K562 (cell line): ENCODE data around the gene SEPTIN14. TPM values are rescaled to one million over a fixed set of nuclear protein-coding genes. Genes with fewer than 3 reads are reported as not detected.

Experiments used
- ATAC-seq: fragments of 200-7000 bp; cut with Tn5 transposase; 3 replicates; pipeline ENCODE4 v1.9.1; 2020; ENCODE audit warnings: moderate library complexity
- BruUV-seq: library from RNA; stranded (reverse); fragments of 400-500 nt; replicated peaks from 2 replicates; lab custom pipeline; 2021; lab: Mats Ljungman, UMichigan
- CTCF ChIA-PET: fragments of 300-600 bp; formaldehyde crosslinking; extraction: SDS; loops from one replicate; lab custom pipeline; 2021; ENCODE audit warnings: low intra/inter-chr PET ratio; lab: Yijun Ruan, JAX
- POLR2A ChIA-PET: fragments of 300-600, 350-650 bp; sonication (Branson Sonifier 250); formaldehyde crosslinking; extraction: SDS; loops from one replicate; lab custom pipeline; 2021; ENCODE audit warnings: antibody characterized with exemption, inconsistent platforms; lab: Yijun Ruan, JAX
- DNase-seq, 4 experiments: peaks; one replicate each; pipeline versions ENCODE4 v3.0.0 to v3.0.0-alpha.2; 2011 to 2018; ENCODE audit warnings: low spot score in 3 of 4, mixed read lengths in 3 of 4; ENCODE audit errors: extremely low read depth in 1 of 4
- FAIRE-seq: peaks from 2 replicates; lab custom pipeline; 2011; peaks lifted over from hg19 to GRCh38; lab: Jason Lieb, UNC
- H2AFZ ChIP-seq: 2 replicates; pipeline ENCODE4 v1.6.0; 2011; ENCODE audit warnings: low read depth, low read length, control low read depth, inconsistent platforms
- H3K27ac ChIP-seq: fragments of 200-600 bp; 3 replicates; pipeline ENCODE4 v1.8.0; 2011; ENCODE audit warnings: low read depth, mild to moderate bottlenecking, control low read depth, inconsistent platforms, low read length, moderate library complexity, mixed read lengths; ENCODE audit errors: extremely low read depth
- H3K27me3 ChIP-seq, 2 experiments: fragments of 300-600 bp in 1 of 2; 2 replicates in 1 of 2; 3 replicates in 1 of 2; pipeline versions ENCODE4 v1.6.0 to v1.8.0; 2011; ENCODE audit warnings: inconsistent platforms in 2 of 2, low read length in 2 of 2, mild to moderate bottlenecking in 1 of 2, mixed read lengths in 1 of 2, moderate library complexity in 1 of 2; ENCODE audit not compliant: control insufficient read depth in 2 of 2, insufficient read depth in 2 of 2
- H3K36me3 ChIP-seq: fragments of 300-600 bp; 3 replicates; pipeline ENCODE4 v1.8.0; 2011; ENCODE audit warnings: mild to moderate bottlenecking, low read length, inconsistent platforms; ENCODE audit not compliant: control insufficient read depth, insufficient read depth
- H3K4me1 ChIP-seq, 2 experiments: fragments of 200-600 bp in 1 of 2; replicated peaks in 1 of 2; 2 replicates in 1 of 2; 3 replicates in 1 of 2; pipeline versions ENCODE4 v1.5.1 to v1.8.0; 2011; ENCODE audit warnings: inconsistent platforms in 2 of 2, low read length in 2 of 2, mild to moderate bottlenecking in 1 of 2, mixed read lengths in 1 of 2, moderate library complexity in 1 of 2; ENCODE audit not compliant: control insufficient read depth in 2 of 2, insufficient read depth in 2 of 2
- H3K4me2 ChIP-seq: 2 replicates; pipeline ENCODE4 v1.6.1; 2011; ENCODE audit warnings: low read length, control low read depth, inconsistent platforms, mixed read lengths; ENCODE audit not compliant: insufficient read depth
- H3K4me3 ChIP-seq: fragments of 200-600 bp; sonication (generic), shearing (Covaris generic); 2 replicates; pipeline ENCODE4 v1.5.1; 2016; ENCODE audit warnings: control low read depth, inconsistent platforms
- H3K79me2 ChIP-seq: fragments of 200-600 bp; 3 replicates; pipeline ENCODE4 v1.8.0; 2011; ENCODE audit warnings: low read length, inconsistent platforms; ENCODE audit not compliant: control insufficient read depth, insufficient read depth
- H3K9ac ChIP-seq, 2 experiments: 2 replicates each; pipeline versions ENCODE4 v1.6.0 to v1.6.1; 2011; ENCODE audit warnings: low read depth in 2 of 2, low read length in 2 of 2, control low read depth in 1 of 2, inconsistent platforms in 1 of 2, mild to moderate bottlenecking in 1 of 2, mixed read lengths in 1 of 2; ENCODE audit not compliant: insufficient read depth in 1 of 2
- H3K9me1 ChIP-seq: one replicate; pipeline ENCODE4 v1.6.0; 2011; ENCODE audit warnings: inconsistent platforms, mild to moderate bottlenecking, low read length, moderate library complexity; ENCODE audit not compliant: control insufficient read depth, insufficient read depth
- H3K9me3 ChIP-seq: replicated peaks from 2 replicates; pipeline ENCODE4 v1.5.1; 2011; ENCODE audit warnings: low read depth, low read length, inconsistent platforms; ENCODE audit not compliant: control insufficient read depth, insufficient read depth
- H4K20me1 ChIP-seq: replicated peaks from 2 replicates; pipeline ENCODE4 v1.6.1; 2011; ENCODE audit warnings: low read length, inconsistent platforms, mixed read lengths; ENCODE audit not compliant: control insufficient read depth, insufficient read depth
- CREB3L1 ChIP-seq: fragments of 450-650 bp; IDR thresholded peaks from 2 replicates; pipeline ENCODE4 v1.6.1; 2014; ENCODE audit warnings: low read depth, mild to moderate bottlenecking, moderate library complexity, borderline replicate concordance
- KDM5B ChIP-seq: fragments of 200-600 bp; sonication (generic); IDR thresholded peaks from 2 replicates; pipeline ENCODE4 v1.6.1; 2012; ENCODE audit warnings: low read depth, mild to moderate bottlenecking, moderate library complexity, low read length, control low read depth, inconsistent platforms; ENCODE audit not compliant: insufficient replicate concordance
- POLR2H ChIP-seq: IDR thresholded peaks from 2 replicates; pipeline ENCODE4 v1.6.1; 2016; ENCODE audit warnings: missing genetic modification characterization, low read depth, mild to moderate bottlenecking, control low read depth, missing compliant biosample characterization, moderate library complexity
- PTTG1 ChIP-seq: fragments of 450-650 bp; IDR thresholded peaks from 2 replicates; pipeline ENCODE4 v1.6.1; 2016; ENCODE audit warnings: low read depth, mild to moderate bottlenecking, missing genetic modification characterization, missing compliant biosample characterization
- ZBTB17 ChIP-seq: fragments of 450-650 bp; formaldehyde crosslinking; IDR thresholded peaks from 2 replicates; pipeline ENCODE4 v1.4.0; 2020; ENCODE audit warnings: mild to moderate bottlenecking
- ZFPM2 ChIP-seq: fragments of 250-450 bp; sonication (Bioruptor Pico); IDR thresholded peaks from 2 replicates; pipeline ENCODE4 v1.5.1; 2022; ENCODE audit warnings: mild to moderate bottlenecking
- ZNF584 ChIP-seq: fragments of 200-800 bp; sonication (Bioruptor generic); IDR thresholded peaks from 2 replicates; pipeline ENCODE4 v1.6.1; 2016; ENCODE audit warnings: low read depth, mild to moderate bottlenecking, missing genetic modification characterization, missing compliant biosample characterization
- ZNF668 ChIP-seq: fragments of 250-450 bp; sonication (Bioruptor Pico); IDR thresholded peaks from 2 replicates; pipeline ENCODE4 v1.8.0; 2022; ENCODE audit warnings: mild to moderate bottlenecking, inconsistent platforms
- WGBS: fragments of 100-300 bp; shearing (Covaris generic); methylation state at CpG from one replicate; pipeline ENCODE4 v1.1.6; 2016; ENCODE audit warnings: low coverage, mixed read lengths; ENCODE audit not compliant: insufficient coverage; ENCODE audit errors: missing lambda C conversion rate; 5-methylcytosine and 5-hydroxymethylcytosine counted together
- in situ Hi-C: fragments of 300-500 bp; cut with MboI; formaldehyde crosslinking; loops from 4 replicates; pipeline ENCODE4 v1.15.0; 2018; ENCODE audit warnings: inconsistent platforms, mixed read lengths
- intact Hi-C: fragments of 100-400 bp; cut with micrococcal nuclease; formaldehyde crosslinking; loops from 2 replicates; pipeline ENCODE4 v1.14.2; 2022
- polyA plus RNA-seq, 8 experiments: library from polyadenylated mRNA; depleted of rRNA in 4 of 8; stranded (reverse) in 5 of 8; unstranded in 3 of 8; fragments of >200 nt; fragmentation: Nextera tagmentation in 2 of 8; fragmentation: Illumina TruSeq in 1 of 8; extraction: Ambion mirVana in 2 of 8; extraction: Trizol in 1 of 8; gene quantifications; 2 replicates each; pipeline versions ENCODE4 v1.2.1 to v1.2.3, GENCODE V29; 2011 to 2014; ENCODE audit warnings: inconsistent platforms in 1 of 8, missing spikeins in 1 of 8
- total RNA-seq, 7 experiments: library from RNA; depleted of rRNA in 6 of 7; stranded (reverse); fragments of >200 nt in 6 of 7; fragmentation: Illumina TruSeq in 2 of 7; extraction: Trizol in 2 of 7; gene quantifications; 2 replicates each; pipeline versions ENCODE4 v1.2.1 to v1.2.3, GENCODE V29; 2011 to 2021; ENCODE audit warnings: low replicate concordance in 1 of 7

Gene SEPTIN14
- total and polyA plus RNA-seq, 9 of the 15 experiments (the other 6 are each of a cell fraction or from before 2014, with no cell fraction given) = 0.04 to 0.10 (median 0.04) TPM; not detected in 1

- no peak for FAIRE-seq
- no peak overlapping the region for H3K4me2 ChIP-seq
Measured at GRCh38 chr7:55838595-55838994, 24.0 kb downstream of the SEPTIN14 start.

More at GRCh38 chr7:55838595-55838994, 24.0 kb downstream of the SEPTIN14 start:
- no peaks in the 10 kb centered on the region for H3K9me1 ChIP-seq
- intact Hi-C loops = no loop called here
- no peaks in the 10 kb centered on the region for H4K20me1 ChIP-seq
- no TSS peak for BruUV-seq
- DNase-seq (no peak), ATAC-seq (no peak)
- no peak overlapping the region for H3K4me3 ChIP-seq
- H3K9ac ChIP-seq = no peak overlapping the region
- no peaks in the 10 kb centered on the region for H3K79me2 ChIP-seq
- no peaks in the 10 kb centered on the region for H3K4me1 ChIP-seq
- ChIA-PET CTCF (no interaction called here), POLR2A (no interaction called here)
- no peak for TF ChIP-seq CREB3L1
- no peak for TF ChIP-seq ZFPM2
- TF ChIP-seq ZBTB17 (CRISPR knock-in tag) = no peak
- no peak for TF ChIP-seq ZNF584 (CRISPR knock-in tag)
- TF ChIP-seq ZNF668 (CRISPR knock-in tag) = no peak
- no peak for TF ChIP-seq KDM5B
- no peak for TF ChIP-seq POLR2H (tag)
- TF ChIP-seq PTTG1 (tag) = no peak
- WGBS = 0% methylated on average over 4 of the region's 4 CpGs
- no peak overlapping the region for H2AFZ ChIP-seq
- H3K9me3 ChIP-seq = no peaks in the 10 kb centered on the region
- peaks cover 3 to 4% of the 10 kb centered on the region in 2 experiments; a peak in 2 of 5 replicates for H3K27me3 ChIP-seq
- in situ Hi-C loops = no loop called here
- H3K27ac ChIP-seq = no peak overlapping the region
- H3K36me3 ChIP-seq = no peaks in the 10 kb centered on the region
